DMS153 treated with DMSO at 0.1 percent for 48 hours (cell line): ENCODE data around the gene KCTD19.
"Not testable (repeated sequence)": the region's sequence is repeated elsewhere in the genome, so short reads cannot be mapped to it uniquely, and the experiment has no call there.

Experiments
- DNase-seq: peaks from one replicate; lab custom pipeline; 2025; ENCODE audit not compliant: unreplicated experiment; lab: John Stamatoyannopoulos, UW

The KCTD19 gene

GRCh38 chr16:67326472-67327309 is at the start of gene KCTD19, which contains the start of gene LRRC36:
Gene KCTD19, minus strand, starts transcription at chr16:67326741. Its CDS starts 34 bp downstream, at chr16:67326707.
Gene LRRC36, plus strand, starts transcription at chr16:67326815. Its CDS starts 48 bp downstream, at chr16:67326863.
- peak; percentile 30 for DNase-seq

- not testable (repeated sequence) for DNase-seq
Observed at GRCh38 chr16:67376012-67376411, 49.5 kb upstream of the KCTD19 start.

- peak; percentile 36 for DNase-seq
Observed at GRCh38 chr16:67372664-67373063, 46.1 kb upstream of the KCTD19 start.

- no peak for DNase-seq
Observed at GRCh38 chr16:67370661-67371060, 44.1 kb upstream of the KCTD19 start.

- DNase-seq: no peak
Observed at GRCh38 chr16:67364600-67365235, 38.2 kb upstream of the KCTD19 start.

- DNase-seq: no peak
Observed at GRCh38 chr16:67361038-67361437, 34.5 kb upstream of the KCTD19 start.

- not testable (repeated sequence) for DNase-seq
Observed at GRCh38 chr16:67359540-67360269, 33.2 kb upstream of the KCTD19 start.

GRCh38 chr16:67357561-67357960 is 31.0 kb upstream of the KCTD19 start:
- DNase-seq: peak; percentile 20

- DNase-seq: no peak
Observed at GRCh38 chr16:67356396-67356795, 29.9 kb upstream of the KCTD19 start.

- not testable (repeated sequence) for DNase-seq
Observed at GRCh38 chr16:67352463-67352862, 25.9 kb upstream of the KCTD19 start.

- DNase-seq: no peak
Observed at GRCh38 chr16:67350324-67350723, 23.8 kb upstream of the KCTD19 start.

GRCh38 chr16:67349172-67349571 is 22.6 kb upstream of the KCTD19 start:
- peak; percentile 39 for DNase-seq

- no peak for DNase-seq
Observed at GRCh38 chr16:67346341-67346740, 19.8 kb upstream of the KCTD19 start.

GRCh38 chr16:67345401-67345800 is 18.9 kb upstream of the KCTD19 start:
- DNase-seq: no peak

GRCh38 chr16:67342616-67343015 is 16.1 kb upstream of the KCTD19 start:
- no peak for DNase-seq

- DNase-seq: no peak
Observed at GRCh38 chr16:67341250-67341649, 14.7 kb upstream of the KCTD19 start.

- DNase-seq: no peak
Observed at GRCh38 chr16:67339453-67339852, 12.9 kb upstream of the KCTD19 start.

GRCh38 chr16:67336648-67337047 is 10.1 kb upstream of the KCTD19 start:
- DNase-seq: no peak

- DNase-seq: no peak
Observed at GRCh38 chr16:67336116-67336515, 9.6 kb upstream of the KCTD19 start.

GRCh38 chr16:67333315-67333714 is 6.8 kb upstream of the KCTD19 start:
- DNase-seq: no peak

GRCh38 chr16:67329901-67330300 is 3.4 kb upstream of the KCTD19 start:
- DNase-seq: no peak

GRCh38 chr16:67327743-67328142 is 1.2 kb upstream of the KCTD19 start:
- no peak for DNase-seq
